A549 (cell line): Measurements from ENCODE around the gene GPR171.

ENCODE experiments used
- CHD4 ChIP-seq: fragments of 200-600 bp; sonication (generic); IDR thresholded peaks from 2 replicates; pipeline ENCODE4 v1.6.1; 2016; ENCODE audit warnings: antibody characterized with exemption, mild to moderate bottlenecking, borderline replicate concordance
- CTCF ChIP-seq: fragments of >200 bp; sonication (Bioruptor Twin); formaldehyde crosslinking; IDR thresholded peaks from 3 replicates; pipeline ENCODE4 v1.5.1; 2016
- EP300 ChIP-seq, 2 experiments: fragments of >200 bp; sonication (Bioruptor Twin); formaldehyde crosslinking; IDR thresholded peaks; 2 replicates in 1 of 2; 3 replicates in 1 of 2; pipeline ENCODE4 v1.6.1; 2016 to 2017
- GATA3 ChIP-seq: IDR thresholded peaks from 2 replicates; pipeline ENCODE4 v1.6.1; 2012; ENCODE audit warnings: borderline replicate concordance
- JUNB ChIP-seq: fragments of >200 bp; sonication (Bioruptor Twin); formaldehyde crosslinking; IDR thresholded peaks from 2 replicates; pipeline ENCODE4 v1.6.1; 2016
- POLR2A ChIP-seq: IDR thresholded peaks from 2 replicates; pipeline ENCODE4 v1.6.1; 2012; ENCODE audit warnings: mild to moderate bottlenecking, low read length
- RARB ChIP-seq: fragments of 250-450 bp; sonication (Bioruptor Pico); IDR thresholded peaks from 2 replicates; pipeline ENCODE4 v1.8.0; 2021; ENCODE audit warnings: mild to moderate bottlenecking, moderate library complexity
- RCOR1 ChIP-seq: fragments of 150-350 bp; IDR thresholded peaks from 2 replicates; pipeline ENCODE4 v1.6.1; 2014; ENCODE audit warnings: antibody characterized with exemption, low read length, low read depth
- RFX5 ChIP-seq: fragments of 450-650 bp; IDR thresholded peaks from 2 replicates; pipeline ENCODE4 v1.7.1; 2014; ENCODE audit warnings: antibody characterized with exemption, mild to moderate bottlenecking, moderate library complexity
- RNF2 ChIP-seq: fragments of 200-600 bp; sonication (generic); IDR thresholded peaks from 2 replicates; pipeline ENCODE4 v1.6.1; 2016; ENCODE audit warnings: low read depth, mild to moderate bottlenecking, antibody characterized with exemption, moderate library complexity, borderline replicate concordance
- SMC3 ChIP-seq: fragments of >200 bp; sonication (Bioruptor Twin); formaldehyde crosslinking; IDR thresholded peaks from 3 replicates; pipeline ENCODE4 v1.6.1; 2018; ENCODE audit warnings: inconsistent platforms
- TF ChIP-seq, protein P1 (sequence below): fragments of 200-600 bp; sonication (generic); IDR thresholded peaks from 2 replicates; pipeline ENCODE4 v1.6.1; 2016; ENCODE audit warnings: antibody characterized with exemption, mild to moderate bottlenecking, moderate library complexity

GRCh38 chr3:151192545-151192944 lies 10.5 kb downstream of the GPR171 start:
- no peak for TF ChIP-seq RFX5
- no peak for TF ChIP-seq CTCF
- TF ChIP-seq, protein P1, sequence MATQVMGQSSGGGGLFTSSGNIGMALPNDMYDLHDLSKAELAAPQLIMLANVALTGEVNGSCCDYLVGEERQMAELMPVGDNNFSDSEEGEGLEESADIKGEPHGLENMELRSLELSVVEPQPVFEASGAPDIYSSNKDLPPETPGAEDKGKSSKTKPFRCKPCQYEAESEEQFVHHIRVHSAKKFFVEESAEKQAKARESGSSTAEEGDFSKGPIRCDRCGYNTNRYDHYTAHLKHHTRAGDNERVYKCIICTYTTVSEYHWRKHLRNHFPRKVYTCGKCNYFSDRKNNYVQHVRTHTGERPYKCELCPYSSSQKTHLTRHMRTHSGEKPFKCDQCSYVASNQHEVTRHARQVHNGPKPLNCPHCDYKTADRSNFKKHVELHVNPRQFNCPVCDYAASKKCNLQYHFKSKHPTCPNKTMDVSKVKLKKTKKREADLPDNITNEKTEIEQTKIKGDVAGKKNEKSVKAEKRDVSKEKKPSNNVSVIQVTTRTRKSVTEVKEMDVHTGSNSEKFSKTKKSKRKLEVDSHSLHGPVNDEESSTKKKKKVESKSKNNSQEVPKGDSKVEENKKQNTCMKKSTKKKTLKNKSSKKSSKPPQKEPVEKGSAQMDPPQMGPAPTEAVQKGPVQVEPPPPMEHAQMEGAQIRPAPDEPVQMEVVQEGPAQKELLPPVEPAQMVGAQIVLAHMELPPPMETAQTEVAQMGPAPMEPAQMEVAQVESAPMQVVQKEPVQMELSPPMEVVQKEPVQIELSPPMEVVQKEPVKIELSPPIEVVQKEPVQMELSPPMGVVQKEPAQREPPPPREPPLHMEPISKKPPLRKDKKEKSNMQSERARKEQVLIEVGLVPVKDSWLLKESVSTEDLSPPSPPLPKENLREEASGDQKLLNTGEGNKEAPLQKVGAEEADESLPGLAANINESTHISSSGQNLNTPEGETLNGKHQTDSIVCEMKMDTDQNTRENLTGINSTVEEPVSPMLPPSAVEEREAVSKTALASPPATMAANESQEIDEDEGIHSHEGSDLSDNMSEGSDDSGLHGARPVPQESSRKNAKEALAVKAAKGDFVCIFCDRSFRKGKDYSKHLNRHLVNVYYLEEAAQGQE = no peak
- no peak for TF ChIP-seq RCOR1
- no peak for TF ChIP-seq SMC3
- TF ChIP-seq JUNB = no peak
- no peak for TF ChIP-seq EP300 (IDR thresholded peaks at IDR 0.05)
- TF ChIP-seq POLR2A = no peak
- TF ChIP-seq RARB (CRISPR knock-in tag) = no peak
- no peak for TF ChIP-seq CHD4
- no peak for TF ChIP-seq GATA3
- no peak for TF ChIP-seq RNF2
